RPMI8226 (cell line): Measurements from ENCODE around the gene RBP3.

Experiments used
- DNase-seq: peaks from one replicate; pipeline ENCODE4 v3.0.0-alpha.2; 2015

The RBP3 gene

DNA sequence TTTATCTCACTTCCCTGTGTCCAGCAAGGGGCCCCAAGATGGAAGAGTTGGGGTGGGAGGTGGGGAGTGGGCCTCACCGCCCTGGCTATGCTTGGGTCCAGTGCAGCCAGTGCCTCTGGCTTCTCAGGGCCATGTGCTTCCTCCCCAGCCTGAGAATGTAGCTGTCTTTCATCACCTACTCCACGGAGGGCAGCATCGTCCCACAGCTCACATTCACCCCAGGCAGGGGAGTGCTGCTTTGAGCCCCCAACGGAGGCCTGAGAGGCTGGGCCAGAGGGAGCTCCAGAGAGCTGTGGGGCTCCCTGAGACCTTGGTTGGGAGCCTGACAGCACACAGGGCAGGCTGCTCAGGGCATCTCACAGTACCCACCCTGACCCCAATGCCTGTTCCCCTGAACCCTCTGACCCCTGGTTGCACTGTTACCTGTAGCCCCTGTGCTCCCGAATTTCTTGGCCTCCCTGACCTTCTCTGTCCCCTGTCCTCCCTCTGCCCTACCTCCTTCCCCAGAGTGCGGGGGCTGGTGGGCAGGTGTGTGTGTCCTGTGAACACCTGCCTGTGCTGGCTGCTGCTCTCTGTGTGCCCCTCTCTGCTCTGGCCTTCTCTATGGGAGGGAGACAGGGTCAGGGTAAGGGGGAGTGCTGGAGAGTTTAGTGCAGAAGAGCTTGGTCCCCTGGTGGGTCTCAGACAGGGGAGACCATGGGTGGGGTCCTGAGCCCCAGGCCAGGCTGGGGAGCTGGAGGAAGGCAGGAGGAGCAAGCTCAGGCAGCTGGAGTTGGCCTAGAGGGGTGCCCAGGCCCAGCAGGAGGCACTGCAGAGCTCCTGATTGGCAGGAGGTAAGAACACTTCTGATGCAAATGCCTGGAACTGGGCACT lies 55.5 kb downstream of the RBP3 start:
- DNase-seq: no peak

DNA sequence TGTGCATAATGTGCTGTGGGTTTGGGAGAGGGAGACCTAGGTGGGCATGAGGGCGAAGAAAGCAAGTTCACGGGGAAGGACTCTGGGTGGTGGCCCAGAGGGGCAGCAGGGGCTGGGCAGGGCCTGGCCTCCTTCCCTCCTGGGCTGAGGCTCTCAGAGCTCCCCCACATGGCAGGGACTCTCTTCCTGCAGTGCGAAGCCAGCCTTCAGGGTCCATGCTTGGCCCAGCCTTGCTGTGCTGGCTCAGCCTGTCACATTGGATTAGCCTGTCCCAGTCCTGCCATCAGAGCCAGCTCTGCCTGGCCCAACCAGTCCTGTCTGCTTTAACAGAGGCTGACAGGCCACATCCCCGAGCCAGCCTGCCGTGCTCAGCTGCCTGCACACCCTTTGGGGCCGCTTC lies 56.3 kb downstream of the RBP3 start:
- DNase-seq: no peak

DNA sequence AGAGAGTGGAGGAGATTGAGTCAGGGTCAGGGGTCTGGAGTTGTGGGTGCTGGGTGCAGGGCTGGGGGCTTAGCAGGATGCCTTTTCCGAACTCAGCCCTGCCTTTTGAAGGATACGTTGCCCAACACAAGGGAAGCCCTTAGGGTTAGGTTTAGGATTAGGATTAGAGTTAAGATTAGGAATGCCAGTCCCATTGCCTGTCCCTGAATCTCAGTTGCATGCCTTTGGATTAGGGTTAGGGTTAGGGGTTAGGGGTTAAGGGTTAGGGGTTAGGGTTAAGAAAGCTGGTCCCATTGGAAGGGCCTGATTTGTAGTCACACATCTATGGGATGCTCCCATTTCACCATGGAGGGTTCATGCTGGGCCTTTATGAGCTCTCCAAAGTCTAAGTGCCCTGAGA lies 56.8 kb downstream of the RBP3 start:
- DNase-seq: no peak

DNA sequence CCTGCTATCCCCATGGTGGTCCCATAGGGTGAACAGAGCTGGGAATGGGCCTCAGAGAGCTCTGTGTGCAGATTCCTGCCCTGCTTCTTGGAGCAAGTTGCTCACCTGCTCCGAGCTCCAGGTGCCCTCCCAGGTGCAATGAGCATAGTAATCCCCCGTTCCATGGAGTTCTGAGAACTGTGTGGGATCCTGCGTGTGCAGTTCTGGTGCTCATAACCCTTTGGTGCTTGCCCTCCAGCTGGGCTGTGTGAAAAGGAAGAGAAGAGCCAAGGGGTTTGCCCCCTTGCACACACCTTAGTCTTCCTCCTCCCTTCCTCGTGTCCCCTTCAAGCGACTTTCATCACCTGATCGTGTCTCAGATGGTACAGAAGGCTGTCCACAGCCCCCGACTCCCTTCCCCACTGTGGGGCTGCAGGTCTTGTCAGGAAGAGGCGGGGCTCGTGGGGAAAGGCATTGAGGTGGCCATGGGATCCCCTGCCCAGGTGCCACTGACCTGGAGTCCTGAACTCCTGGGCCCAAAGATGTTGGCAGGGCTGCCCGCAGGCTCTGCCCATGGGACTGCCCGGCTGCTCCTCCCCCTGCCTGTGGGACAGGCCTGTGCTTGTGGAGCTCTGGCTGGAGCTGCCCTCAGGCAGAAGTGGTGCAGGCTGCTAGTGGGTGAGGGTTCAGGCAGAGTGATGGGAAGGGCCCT lies 57.8 kb downstream of the RBP3 start:
- no peak for DNase-seq

DNA sequence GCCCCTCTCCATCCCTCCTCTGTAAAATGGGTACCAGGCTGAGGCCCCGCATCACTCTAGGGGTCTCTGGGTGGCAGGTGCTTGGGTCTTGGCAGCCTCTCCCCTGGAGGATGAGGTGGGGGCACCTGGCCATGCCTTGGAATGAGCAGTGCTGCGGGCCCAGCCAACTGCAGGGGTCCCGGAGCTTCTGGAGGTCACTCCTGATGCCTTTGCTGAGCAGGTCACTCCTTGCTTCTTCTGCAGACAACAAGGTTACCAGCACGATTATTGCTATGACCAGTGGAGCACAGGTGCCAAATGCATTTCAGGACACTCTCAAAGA lies 58.3 kb downstream of the RBP3 start:
- no peak for DNase-seq

DNA sequence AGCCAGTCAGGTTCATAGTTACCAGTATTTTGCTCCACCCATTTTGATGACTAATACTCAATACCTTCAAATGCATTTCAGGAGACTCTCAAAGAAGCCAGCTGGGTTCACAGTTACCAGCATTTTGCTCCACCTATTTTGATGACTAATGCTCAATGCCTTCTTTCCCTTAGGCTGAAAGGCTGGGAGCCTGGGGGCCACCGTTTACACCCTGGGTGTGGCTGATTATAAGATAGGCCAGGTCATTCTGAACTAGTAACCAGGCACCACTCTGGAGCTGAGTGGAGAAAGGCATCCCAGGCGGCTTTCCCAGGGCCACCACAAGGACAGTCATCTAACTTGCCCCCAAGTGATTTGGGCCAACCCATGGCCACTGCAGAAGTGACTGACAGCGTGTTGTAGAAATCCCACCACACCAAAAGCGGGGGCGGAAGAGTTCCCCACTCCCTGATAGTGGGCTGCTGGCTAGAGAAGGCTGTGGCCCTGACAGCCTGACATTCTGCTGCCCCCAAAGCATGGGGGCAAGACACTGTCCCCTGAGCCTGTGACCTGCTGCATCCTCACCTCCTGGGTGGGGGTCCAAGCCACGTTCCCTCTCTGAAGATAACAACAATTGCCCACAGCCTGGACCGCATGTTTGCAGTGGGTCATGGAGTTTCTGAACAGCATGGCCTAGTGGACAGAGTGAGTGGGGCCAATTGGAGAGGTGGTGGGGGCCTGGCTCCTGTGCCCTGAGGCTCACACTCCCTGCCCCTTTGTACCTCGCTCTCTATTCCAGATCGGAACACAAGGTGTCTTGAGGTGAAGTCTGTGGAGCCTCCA lies 58.9 kb downstream of the RBP3 start:
- DNase-seq: no peak
